ENCODE measurements around the gene SYNC.

DNA sequence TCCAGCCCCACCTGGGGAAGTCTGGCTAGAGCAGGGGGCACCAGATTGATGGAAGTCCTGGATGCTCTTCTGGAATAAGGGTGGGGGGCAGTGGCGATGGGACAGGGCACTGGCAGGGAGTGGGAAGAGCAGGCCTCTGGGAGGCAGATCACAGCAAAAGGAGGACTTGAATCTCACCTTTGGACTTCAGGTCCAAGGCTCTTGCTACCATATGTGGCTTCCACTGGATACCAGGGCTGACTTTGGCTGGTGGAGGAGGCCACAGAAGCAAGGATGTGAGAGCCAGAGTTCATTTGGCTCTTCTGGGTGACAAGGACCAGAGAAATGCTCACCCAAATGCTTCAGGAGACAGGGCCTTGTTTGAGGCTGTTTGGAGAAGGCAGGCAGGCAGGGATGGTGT, 16.0 kb upstream of the SYNC start:
- TF ChIP-seq POLR2AphosphoS5 (IDR thresholded peaks at IDR 0.05), result no peak
- TF ChIP-seq POLR2A (IDR thresholded peaks at IDR 0.05; ENCODE audit: low read depth), result no peak
- TF ChIP-seq, protein P1, sequence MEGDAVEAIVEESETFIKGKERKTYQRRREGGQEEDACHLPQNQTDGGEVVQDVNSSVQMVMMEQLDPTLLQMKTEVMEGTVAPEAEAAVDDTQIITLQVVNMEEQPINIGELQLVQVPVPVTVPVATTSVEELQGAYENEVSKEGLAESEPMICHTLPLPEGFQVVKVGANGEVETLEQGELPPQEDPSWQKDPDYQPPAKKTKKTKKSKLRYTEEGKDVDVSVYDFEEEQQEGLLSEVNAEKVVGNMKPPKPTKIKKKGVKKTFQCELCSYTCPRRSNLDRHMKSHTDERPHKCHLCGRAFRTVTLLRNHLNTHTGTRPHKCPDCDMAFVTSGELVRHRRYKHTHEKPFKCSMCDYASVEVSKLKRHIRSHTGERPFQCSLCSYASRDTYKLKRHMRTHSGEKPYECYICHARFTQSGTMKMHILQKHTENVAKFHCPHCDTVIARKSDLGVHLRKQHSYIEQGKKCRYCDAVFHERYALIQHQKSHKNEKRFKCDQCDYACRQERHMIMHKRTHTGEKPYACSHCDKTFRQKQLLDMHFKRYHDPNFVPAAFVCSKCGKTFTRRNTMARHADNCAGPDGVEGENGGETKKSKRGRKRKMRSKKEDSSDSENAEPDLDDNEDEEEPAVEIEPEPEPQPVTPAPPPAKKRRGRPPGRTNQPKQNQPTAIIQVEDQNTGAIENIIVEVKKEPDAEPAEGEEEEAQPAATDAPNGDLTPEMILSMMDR (IDR thresholded peaks at IDR 0.05), result no peak

Measured in esophagus muscularis mucosa (tissue), 3 donors.